Left renal pelvis (tissue), 4 donors: ENCODE data around the gene PPP1R18. TPM values are rescaled to one million over a fixed set of nuclear protein-coding genes. Genes with fewer than 3 reads are reported as not detected.

Experiments used
- DNase-seq, 4 donors: peaks; one replicate each; pipeline ENCODE4 v3.0.0-alpha.2; 2013; ENCODE audit warnings: low read depth in 4 of 4, low spot score in 3 of 4
- polyA plus RNA-seq, 4 donors: library from polyadenylated mRNA; unstranded; fragments of 120-200 nt; gene quantifications; one replicate each; pipeline ENCODE4 v1.2.1, GENCODE V29; 2013; ENCODE audit not compliant: insufficient read length in 4 of 4

Gene PPP1R18
- polyA plus RNA-seq, 4 donors: 34.3 to 56.4 (median 40.2) TPM

- no peak for DNase-seq
Measured at GRCh38 chr6:30689985-30690384, 3.5 kb upstream of the PPP1R18 start.

GRCh38 chr6:30689022-30689865 lies 2.8 kb upstream of the PPP1R18 start:
- DNase-seq: no peak

GRCh38 chr6:30688569-30688968 lies 2.1 kb upstream of the PPP1R18 start:
- DNase-seq: no peak

- DNase-seq: no peak
Measured at GRCh38 chr6:30687659-30688431, 1.4 kb upstream of the PPP1R18 start.

- DNase-seq: peak; percentile 78 to 85 (median 80)
Measured at GRCh38 chr6:30686908-30687658, 638 bp upstream of the PPP1R18 start.

- no peak for DNase-seq
Measured at GRCh38 chr6:30685157-30686008, 1.1 kb downstream of the PPP1R18 start.

- DNase-seq: no peak
Measured at GRCh38 chr6:30684386-30685156, 1.9 kb downstream of the PPP1R18 start.

- no peak for DNase-seq
Measured at GRCh38 chr6:30683980-30684338, 2.5 kb downstream of the PPP1R18 start.

GRCh38 chr6:30683183-30683979 lies 3.1 kb downstream of the PPP1R18 start:
- DNase-seq: no peak

GRCh38 chr6:30682143-30683117 lies 4.0 kb downstream of the PPP1R18 start:
- DNase-seq: no peak

GRCh38 chr6:30681766-30682142 lies 4.7 kb downstream of the PPP1R18 start:
- DNase-seq: no peak

- no peak for DNase-seq
Measured at GRCh38 chr6:30679765-30680535, 6.5 kb downstream of the PPP1R18 start.

GRCh38 chr6:30678964-30679726 lies 7.3 kb downstream of the PPP1R18 start:
- DNase-seq: no peak

GRCh38 chr6:30676660-30677285 lies 9.7 kb downstream of the PPP1R18 start:
- DNase-seq: no peak

GRCh38 chr6:30672445-30673253 lies 13.8 kb downstream of the PPP1R18 start, which contains the start of gene DHX16:
TSS of gene DHX16 (minus strand) at chr6:30673006. CDS start at chr6:30672841, 165 bp downstream.
- DNase-seq: peak; percentile 92 to 96 (median 96)
